HG02938 (cell line): ENCODE data around the gene P4HA3.

Experiments
- ATAC-seq: cut with Tn5 transposase; IDR thresholded peaks from one replicate; pipeline ENCODE4 v1.9.1; 2021; ENCODE audit warnings: mild to moderate bottlenecking, moderate library complexity; ENCODE audit not compliant: unreplicated experiment

P4HA3 gene

GRCh38 chr11:74318241-74318932, 6.9 kb upstream of the P4HA3 start:
- no peak for ATAC-seq

- no peak for ATAC-seq
These were observed 5.5 kb upstream of the P4HA3 start for GRCh38 chr11:74316772-74317505.

GRCh38 chr11:74312326-74312725, 886 bp upstream of the P4HA3 start:
- ATAC-seq: no peak

GRCh38 chr11:74310857-74311256, 583 bp downstream of the P4HA3 start:
- no peak for ATAC-seq

- ATAC-seq: no peak
These were observed 4.0 kb downstream of the P4HA3 start for GRCh38 chr11:74307434-74307833.

DNA sequence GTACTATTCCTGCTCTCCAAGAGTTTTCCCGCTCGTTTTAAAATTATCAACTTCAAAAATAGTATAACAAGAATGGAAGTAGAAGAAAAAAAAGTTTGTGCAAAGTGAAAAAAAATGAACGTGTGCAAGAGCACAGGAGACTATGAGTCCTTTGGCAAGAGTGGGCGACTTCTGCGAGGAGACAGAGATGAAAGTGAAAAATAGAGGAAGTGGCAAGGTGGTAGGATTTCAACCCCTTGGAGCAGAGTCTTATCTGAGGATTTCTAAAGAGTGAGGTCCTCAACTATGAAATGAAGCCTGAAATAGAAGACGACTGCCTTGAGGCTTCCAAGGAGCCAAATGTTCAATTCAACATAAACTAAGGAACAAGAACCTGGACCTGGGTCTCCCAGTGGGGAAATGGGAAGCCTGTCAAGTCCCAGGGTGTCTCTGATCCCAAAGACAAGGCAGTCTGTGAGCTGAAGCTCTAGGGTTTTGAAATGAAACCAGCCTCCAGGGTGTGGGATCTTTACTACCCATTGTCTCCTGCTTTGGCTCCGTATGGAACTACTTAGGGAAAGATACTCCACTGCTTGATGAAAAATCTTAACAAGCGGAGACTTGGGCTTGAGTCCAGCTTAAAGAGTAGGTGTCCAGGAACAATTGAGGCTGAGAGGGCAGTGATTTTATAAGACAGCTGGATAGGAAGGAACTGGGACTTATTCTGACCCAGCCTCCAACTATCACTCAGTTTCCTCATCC, 4.8 kb downstream of the P4HA3 start:
- ATAC-seq: no peak

- ATAC-seq: no peak
These were observed 12.4 kb downstream of the P4HA3 start for GRCh38 chr11:74299015-74299414.

DNA sequence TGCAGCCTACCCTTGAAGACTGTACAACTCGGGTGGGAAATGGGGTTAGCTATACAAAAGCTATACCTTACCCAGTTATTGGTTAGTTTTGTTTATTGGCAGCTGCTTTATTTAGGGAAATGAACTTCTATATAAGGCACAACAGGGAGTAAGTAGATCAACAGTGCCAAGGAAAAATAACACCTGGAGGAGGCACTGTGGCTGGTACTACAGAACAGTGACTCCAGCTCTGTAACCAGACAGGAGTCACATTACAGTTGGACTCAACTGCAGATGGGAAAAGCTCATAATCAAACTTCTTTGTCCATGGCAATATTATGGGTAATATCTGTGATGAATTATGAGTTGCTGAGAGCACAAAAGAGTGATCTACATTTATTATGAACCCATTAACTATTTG, 14.0 kb downstream of the P4HA3 start:
- ATAC-seq: no peak

- no peak for ATAC-seq
These were observed 22.5 kb downstream of the P4HA3 start for GRCh38 chr11:74288911-74289310.

- ATAC-seq: no peak
These were observed 23.3 kb downstream of the P4HA3 start for GRCh38 chr11:74288161-74288560.

DNA sequence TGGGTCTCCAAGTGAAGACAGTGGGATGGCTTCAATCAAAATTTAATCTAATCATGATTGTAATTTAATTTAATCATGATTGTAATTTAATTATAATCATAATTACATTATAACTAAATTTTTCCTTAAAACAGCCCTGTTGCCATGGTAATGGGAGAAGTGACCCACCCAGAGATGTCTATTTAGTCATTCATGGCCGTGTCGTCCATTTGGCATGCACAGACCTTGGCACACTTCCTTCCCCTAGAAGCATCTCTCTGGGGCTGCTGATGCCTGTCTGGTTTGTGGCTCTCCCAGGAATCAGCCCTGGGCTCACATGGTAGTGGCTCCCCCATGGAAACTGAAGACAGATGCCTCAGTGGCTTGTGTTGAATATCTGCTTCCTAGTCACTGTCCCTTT, 27.0 kb downstream of the P4HA3 start:
- no peak for ATAC-seq

DNA sequence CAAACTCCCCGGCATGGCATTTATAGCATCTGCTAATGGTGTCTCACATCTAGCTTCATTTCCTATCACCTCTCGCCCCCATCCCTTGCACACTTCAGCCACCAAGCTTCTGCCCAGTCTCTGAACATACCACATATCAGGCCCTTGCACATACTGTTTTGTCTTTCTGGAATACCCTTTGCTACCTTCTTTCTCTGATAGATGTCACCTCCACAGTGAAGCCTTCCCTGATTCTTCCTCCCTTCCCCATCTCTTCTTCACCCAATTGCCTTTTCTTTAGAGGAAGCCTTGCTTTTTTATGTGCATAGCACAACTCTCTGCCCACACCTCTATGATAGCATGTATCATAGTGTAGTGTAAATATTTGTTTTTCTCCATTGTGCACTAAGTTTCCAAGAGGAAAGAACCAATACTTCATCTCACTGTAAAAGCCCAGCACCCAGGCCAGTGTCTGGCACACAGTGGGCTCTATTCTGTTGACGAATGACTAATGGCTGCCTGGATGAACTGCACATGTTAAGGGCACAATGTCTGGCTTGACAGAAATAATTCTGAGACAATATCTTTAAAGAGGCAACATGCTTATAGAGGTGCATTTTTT, 27.8 kb downstream of the P4HA3 start:
- ATAC-seq: no peak

DNA sequence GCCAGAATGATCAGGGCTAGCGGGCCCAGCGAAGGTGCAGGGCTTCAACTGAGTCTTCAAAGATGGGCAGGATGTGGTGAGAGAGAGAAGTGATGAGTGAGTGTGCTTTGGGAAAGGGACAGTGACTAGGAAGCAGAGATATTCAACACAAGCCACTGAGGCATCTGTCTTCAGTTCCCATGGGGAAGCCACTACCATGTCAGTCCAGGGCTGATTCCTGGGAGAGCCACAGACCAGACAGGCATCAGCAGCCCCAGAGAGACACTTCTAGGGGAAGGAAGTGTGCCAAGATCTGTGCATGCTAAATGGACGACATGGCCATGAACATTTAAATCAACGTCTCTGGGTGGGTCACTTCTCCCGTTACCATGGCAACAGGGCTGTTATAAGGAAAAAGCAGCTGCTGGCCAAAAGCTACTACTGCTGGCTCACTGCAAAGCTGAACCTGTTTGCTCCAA, 28.5 kb downstream of the P4HA3 start:
- no peak for ATAC-seq

- no peak for ATAC-seq
These were observed 29.0 kb downstream of the P4HA3 start for GRCh38 chr11:74282421-74282820.

DNA sequence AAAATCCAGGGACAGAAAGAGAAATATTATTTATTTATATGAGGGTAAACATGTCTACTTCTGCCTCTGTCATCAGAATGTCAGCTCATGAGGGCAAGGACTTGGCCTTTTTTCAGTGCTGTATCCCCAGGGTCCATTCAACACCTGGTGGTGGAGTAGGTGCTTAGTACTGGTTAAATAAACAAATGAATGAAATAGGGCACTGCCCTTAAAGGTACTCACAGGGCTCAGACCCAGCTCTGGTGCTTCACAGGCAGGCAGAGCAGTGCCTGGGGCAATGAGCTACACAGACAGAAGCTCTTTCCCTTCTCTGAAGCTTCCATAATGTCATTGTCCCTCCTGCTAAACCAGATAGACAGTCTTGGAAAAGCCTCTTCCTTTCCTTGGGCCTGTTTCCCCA, 30.9 kb downstream of the P4HA3 start:
- ATAC-seq: no peak

DNA sequence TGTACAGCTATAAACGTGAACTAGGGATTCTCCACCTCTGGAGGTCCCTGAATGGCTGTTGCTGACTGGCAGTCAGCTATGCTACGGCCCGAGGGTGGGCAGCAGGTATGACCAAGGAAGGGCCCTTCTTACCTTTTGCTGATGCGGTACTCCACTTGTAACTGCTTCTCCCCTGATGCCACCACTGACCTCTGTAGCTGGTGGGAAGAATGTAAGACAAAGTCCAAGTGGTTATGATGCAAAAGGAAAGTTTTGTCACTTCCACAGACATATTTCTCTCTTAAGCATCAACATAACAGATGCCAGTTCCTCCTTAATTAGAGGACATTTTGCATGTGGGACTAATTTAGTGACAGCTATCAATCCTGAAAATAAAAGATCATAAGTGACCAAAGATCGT, 32.2 kb downstream of the P4HA3 start:
- no peak for ATAC-seq

DNA sequence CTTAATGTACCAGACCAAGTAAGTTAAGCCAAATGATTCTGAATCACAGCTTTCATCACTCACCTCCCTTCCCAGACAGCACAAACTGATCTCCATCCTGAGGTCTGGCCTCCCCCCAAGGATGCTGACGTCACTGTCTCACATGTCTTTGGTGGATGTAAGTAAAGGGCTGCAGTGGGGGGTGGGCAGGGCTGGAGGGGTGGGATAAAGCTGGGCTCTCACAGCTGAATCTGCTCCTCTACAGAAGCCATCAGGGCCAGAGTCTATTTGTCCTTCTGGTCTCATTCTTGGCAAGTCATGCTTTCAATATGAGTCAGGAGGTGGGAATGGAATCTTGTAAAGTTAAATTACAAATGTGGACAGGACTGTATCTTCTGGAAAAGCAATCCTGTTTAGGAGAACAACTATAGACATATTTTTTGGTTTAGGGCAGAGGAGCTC, 32.7 kb downstream of the P4HA3 start:
- no peak for ATAC-seq

GRCh38 chr11:74278103-74278502, 33.3 kb downstream of the P4HA3 start:
- ATAC-seq: no peak

DNA sequence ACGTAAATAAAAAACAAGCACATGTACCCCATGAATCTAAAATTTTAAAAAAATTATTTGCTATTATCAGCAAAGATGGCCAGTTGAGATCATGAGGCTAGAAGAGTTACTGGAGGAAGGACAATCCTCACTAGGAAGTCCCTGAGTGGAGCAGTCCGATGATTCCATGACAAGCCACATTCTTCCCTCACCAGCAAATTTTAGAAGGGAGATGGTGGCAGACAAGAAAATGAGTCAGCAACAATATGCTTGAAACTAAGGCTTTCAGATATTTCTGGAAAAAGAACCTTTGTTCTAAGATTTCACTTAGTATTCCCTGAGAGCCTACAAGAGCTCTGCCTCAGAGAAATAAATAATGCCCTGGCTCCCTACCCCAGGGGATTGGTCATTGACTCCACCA, 34.9 kb downstream of the P4HA3 start:
- no peak for ATAC-seq

DNA sequence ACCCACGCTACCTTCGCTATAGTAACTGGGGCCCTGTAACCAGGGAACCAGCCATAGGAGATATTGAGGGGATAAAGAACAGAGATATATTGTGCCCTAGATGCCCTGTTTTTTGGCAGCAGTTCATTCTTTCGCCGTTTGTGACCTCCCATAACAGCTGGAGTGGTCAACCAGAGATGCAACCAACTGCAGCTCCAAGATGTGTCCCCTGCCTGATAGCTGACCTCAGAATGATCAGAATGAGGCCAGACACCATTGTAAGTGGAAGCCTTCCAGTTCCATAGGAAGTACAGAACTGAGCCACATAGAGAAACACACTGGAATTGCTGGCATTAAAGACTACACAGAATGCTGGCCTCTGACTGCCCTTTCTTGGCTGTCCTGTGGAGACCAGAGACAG, 39.2 kb downstream of the P4HA3 start:
- ATAC-seq: no peak

GRCh38 chr11:74269161-74269811, 42.2 kb downstream of the P4HA3 start:
- ATAC-seq: no peak
